NCI-H128 (cell line): ENCODE results near the gene NCOR2.

ENCODE experiments used
- DNase-seq: peaks from one replicate; lab custom pipeline; 2025; ENCODE audit not compliant: unreplicated experiment; lab: John Stamatoyannopoulos, UW

NCOR2 gene

GRCh38 chr12:124577986-124578385 is 10.6 kb upstream of the NCOR2 start:
- DNase-seq: no peak

GRCh38 chr12:124577374-124577773 is 10.0 kb upstream of the NCOR2 start:
- no peak for DNase-seq

GRCh38 chr12:124576061-124576650 is 8.7 kb upstream of the NCOR2 start:
- no peak for DNase-seq

- no peak for DNase-seq
These were observed 6.7 kb upstream of the NCOR2 start for GRCh38 chr12:124573839-124574786.

GRCh38 chr12:124571556-124571955 is 4.1 kb upstream of the NCOR2 start:
- no peak for DNase-seq

- no peak for DNase-seq
These were observed 3.4 kb upstream of the NCOR2 start for GRCh38 chr12:124570810-124571209.

GRCh38 chr12:124569375-124570148 is 2.1 kb upstream of the NCOR2 start:
- no peak for DNase-seq

GRCh38 chr12:124568431-124569374 is 1.3 kb upstream of the NCOR2 start:
- peak; percentile 25 for DNase-seq

GRCh38 chr12:124567673-124568373 is 411 bp upstream of the NCOR2 start:
- peak; percentile 73 for DNase-seq

GRCh38 chr12:124566161-124566996 is 1.0 kb downstream of the NCOR2 start:
- DNase-seq: peak; percentile 33

- DNase-seq: no peak
These were observed 1.7 kb downstream of the NCOR2 start for GRCh38 chr12:124565656-124566160.

GRCh38 chr12:124564971-124565491 is 2.4 kb downstream of the NCOR2 start:
- no peak for DNase-seq

GRCh38 chr12:124564232-124564958 is 3.0 kb downstream of the NCOR2 start:
- no peak for DNase-seq

- DNase-seq: no peak
These were observed 3.6 kb downstream of the NCOR2 start for GRCh38 chr12:124563809-124564208.

GRCh38 chr12:124563401-124563800 is 4.0 kb downstream of the NCOR2 start:
- DNase-seq: no peak

GRCh38 chr12:124562796-124563181 is 4.6 kb downstream of the NCOR2 start:
- no peak for DNase-seq

- DNase-seq: no peak
These were observed 5.2 kb downstream of the NCOR2 start for GRCh38 chr12:124562018-124562795.
